ENCODE measurements around the gene RFX2. TPM values are rescaled to one million over a fixed set of nuclear protein-coding genes. Genes with fewer than 3 reads are reported as not detected.
"Not testable (repeated sequence)": the region's sequence is repeated elsewhere in the genome, so short reads cannot be mapped to it uniquely, and the experiment has no call there.

Gene RFX2
- total and polyA plus RNA-seq, 9 donors = 5.9 to 31.2 (median 13.3) TPM

- WGBS, 3 donors = 93 to 97% (median 96%) methylated on average over 7 of the region's 7 CpGs
- H3K9me3 ChIP-seq = no peaks in the 10 kb centered on the region
- intact Hi-C loops (cut with DNase I) = no loop called here
- DNase-seq = no peak
- no peak overlapping the region for H3K27ac ChIP-seq
- TF ChIP-seq POLR2A (IDR thresholded peaks at IDR 0.05) (no peak), CTCF (IDR thresholded peaks at IDR 0.05) (no peak), EP300 (IDR thresholded peaks at IDR 0.05) (no peak)
- no peaks in the 10 kb centered on the region for H3K36me3 ChIP-seq
- H3K4me1 ChIP-seq (ENCODE audit: insufficient read depth) = peaks cover 38% of the 10 kb centered on the region
- no peak overlapping the region for H3K4me3 ChIP-seq
- H3K27me3 ChIP-seq = no peaks in the 10 kb centered on the region
Measured at GRCh38 chr19:5963855-5964254, 146.4 kb downstream of the RFX2 start.

- H3K27me3 ChIP-seq; H3K36me3 ChIP-seq; intact Hi-C loops (cut with DNase I); DNase-seq; H3K9me3 ChIP-seq; H3K27ac ChIP-seq; H3K4me3 ChIP-seq: not testable (repeated sequence)
- peaks cover 35% of the 10 kb centered on the region for H3K4me1 ChIP-seq (ENCODE audit: insufficient read depth)
- WGBS, 3 donors = 89 to 92% (median 90%) methylated on average over 6 of the region's 6 CpGs
Measured at GRCh38 chr19:5963259-5963658, 147.0 kb downstream of the RFX2 start.

GRCh38 chr19:5961969-5962945, 148.0 kb downstream of the RFX2 start:
- no peak for TF ChIP-seq EP300 (IDR thresholded peaks at IDR 0.05)
- no peak for TF ChIP-seq POLR2A (IDR thresholded peaks at IDR 0.05)
- TF ChIP-seq CTCF (IDR thresholded peaks at IDR 0.05) = no peak
- intact Hi-C loops (cut with DNase I) = no loop called here
- 41 to 59% (median 49%) methylated on average over 29 of the region's 29 CpGs for WGBS, 3 donors
- H3K4me1 ChIP-seq (ENCODE audit: insufficient read depth) = peaks cover 30% of the 10 kb centered on the region
- no peak overlapping the region for H3K27ac ChIP-seq
- H3K36me3 ChIP-seq = no peaks in the 10 kb centered on the region
- no peak for DNase-seq
- no peaks in the 10 kb centered on the region for H3K9me3 ChIP-seq
- H3K4me3 ChIP-seq = no peak overlapping the region
- no peaks in the 10 kb centered on the region for H3K27me3 ChIP-seq

GRCh38 chr19:5961641-5961968, 148.7 kb downstream of the RFX2 start:
- DNase-seq; H3K9me3 ChIP-seq; H3K36me3 ChIP-seq; H3K4me3 ChIP-seq; H3K27me3 ChIP-seq; intact Hi-C loops (cut with DNase I); H3K27ac ChIP-seq: not testable (repeated sequence)
- H3K4me1 ChIP-seq (ENCODE audit: insufficient read depth) = peaks cover 32% of the 10 kb centered on the region
- WGBS, 3 donors = 56 to 90% (median 67%) methylated on average over 6 of the region's 6 CpGs

GRCh38 chr19:5960005-5961001, 150.0 kb downstream of the RFX2 start:
- peaks cover 27% of the 10 kb centered on the region for H3K4me1 ChIP-seq (ENCODE audit: insufficient read depth)
- no peak for DNase-seq
- H3K9me3 ChIP-seq = no peaks in the 10 kb centered on the region
- H3K36me3 ChIP-seq = no peaks in the 10 kb centered on the region
- WGBS, 3 donors = 72 to 73% (median 73%) methylated on average over 18 of the region's 18 CpGs
- H3K27ac ChIP-seq = no peak overlapping the region
- TF ChIP-seq EP300 (IDR thresholded peaks at IDR 0.05) (no peak), POLR2A (IDR thresholded peaks at IDR 0.05) (no peak), CTCF (IDR thresholded peaks at IDR 0.05) (no peak)
- intact Hi-C loops (cut with DNase I) = no loop called here
- no peak overlapping the region for H3K4me3 ChIP-seq
- H3K27me3 ChIP-seq = no peaks in the 10 kb centered on the region

All from ovary (tissue), 9 donors.